Measurements from ENCODE around the gene STOX1.
"Not testable (repeated sequence)": the region's sequence is repeated elsewhere in the genome, so short reads cannot be mapped to it uniquely, and the experiment has no call there.

STOX1 gene

GRCh38 chr10:68813559-68813958, 13.8 kb upstream of the STOX1 start:
- H3K4me3 ChIP-seq (ENCODE audit: low read depth, low read length), result no peak overlapping the region
- TF ChIP-seq CTCF (IDR thresholded peaks at IDR 0.05; ENCODE audit: low read depth, low read length), result no peak

- TF ChIP-seq CTCF (IDR thresholded peaks at IDR 0.05; ENCODE audit: low read depth, low read length), result no peak
- no peak overlapping the region for H3K4me3 ChIP-seq (ENCODE audit: low read depth, low read length)
Measured at GRCh38 chr10:68816796-68817412, 10.4 kb upstream of the STOX1 start.

DNA sequence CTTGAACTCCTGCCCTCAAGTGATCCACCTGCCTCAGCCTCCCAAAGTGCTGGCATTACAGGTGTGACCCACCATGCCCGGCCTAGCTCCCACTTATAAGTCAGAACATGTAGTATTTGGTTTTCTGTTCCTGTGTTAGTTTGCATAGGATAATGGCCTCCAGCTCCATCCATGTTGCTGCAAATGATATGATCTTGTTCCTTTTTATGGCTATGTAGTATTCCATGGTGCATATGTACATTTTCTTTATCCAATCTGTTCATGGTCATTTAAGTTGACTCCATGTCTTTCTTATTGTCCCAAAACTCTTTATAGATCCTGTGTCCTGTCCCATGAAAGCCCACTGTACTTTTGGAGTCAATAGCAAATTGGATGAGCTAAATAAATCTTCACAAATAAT, 7.0 kb upstream of the STOX1 start:
- not testable (repeated sequence) for H3K4me3 ChIP-seq (ENCODE audit: low read depth, low read length)

- H3K4me3 ChIP-seq (ENCODE audit: low read depth, low read length), result not testable (repeated sequence)
Measured at GRCh38 chr10:68822626-68823025, 4.7 kb upstream of the STOX1 start.

DNA sequence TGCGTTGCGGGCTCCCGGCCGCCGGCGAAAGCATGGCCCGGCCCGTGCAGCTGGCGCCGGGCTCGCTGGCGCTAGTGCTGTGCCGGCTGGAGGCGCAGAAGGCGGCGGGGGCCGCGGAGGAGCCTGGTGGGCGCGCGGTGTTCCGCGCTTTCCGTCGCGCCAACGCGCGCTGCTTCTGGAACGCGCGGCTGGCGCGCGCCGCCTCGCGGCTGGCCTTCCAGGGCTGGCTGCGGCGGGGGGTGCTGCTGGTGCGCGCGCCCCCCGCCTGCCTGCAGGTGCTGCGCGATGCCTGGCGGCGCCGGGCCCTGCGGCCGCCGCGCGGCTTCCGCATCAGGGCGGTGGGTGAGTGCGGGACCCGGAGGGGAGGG, 245 bp downstream of the STOX1 start:
- not testable (repeated sequence) for H3K4me3 ChIP-seq (ENCODE audit: low read depth, low read length)

DNA sequence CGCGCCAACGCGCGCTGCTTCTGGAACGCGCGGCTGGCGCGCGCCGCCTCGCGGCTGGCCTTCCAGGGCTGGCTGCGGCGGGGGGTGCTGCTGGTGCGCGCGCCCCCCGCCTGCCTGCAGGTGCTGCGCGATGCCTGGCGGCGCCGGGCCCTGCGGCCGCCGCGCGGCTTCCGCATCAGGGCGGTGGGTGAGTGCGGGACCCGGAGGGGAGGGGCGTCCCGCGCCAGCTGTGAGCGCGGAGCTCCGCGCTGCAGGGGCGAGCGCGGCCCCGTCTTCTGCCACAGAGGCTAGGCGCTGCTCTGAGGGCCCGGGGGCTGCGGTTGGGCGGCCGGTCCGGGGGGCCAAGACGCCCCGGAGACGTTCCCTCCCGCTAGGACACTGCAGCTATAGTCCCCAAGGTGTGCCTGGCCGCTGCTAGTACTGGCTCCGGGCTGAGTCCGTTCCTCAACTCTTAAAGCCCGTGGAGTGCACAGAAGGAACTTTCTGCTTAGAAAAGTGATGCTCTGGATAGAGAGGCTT, 811 bp downstream of the STOX1 start:
- peak overlapping the region; percentile 33 for H3K4me3 ChIP-seq (ENCODE audit: low read depth, low read length)

DNA sequence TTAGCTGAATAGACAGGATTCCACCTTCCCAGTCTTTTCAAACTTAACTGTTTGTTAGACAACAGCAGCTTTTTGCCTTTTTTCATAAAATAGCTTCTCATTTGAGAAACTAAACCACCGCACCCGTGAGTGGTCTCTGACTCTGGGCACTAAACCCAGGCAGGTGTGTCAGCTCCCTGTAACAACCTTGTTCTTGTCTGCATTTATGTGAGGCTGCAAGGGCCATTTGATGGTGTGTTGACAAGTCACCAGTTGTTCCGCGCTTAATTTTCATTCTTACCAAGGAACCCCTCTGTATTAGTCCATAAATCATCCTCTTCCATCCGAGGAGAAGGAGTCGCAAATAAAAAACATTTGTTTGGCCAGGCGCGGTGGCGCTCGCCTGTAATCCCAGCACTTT, 1.5 kb downstream of the STOX1 start:
- TF ChIP-seq CTCF (IDR thresholded peaks at IDR 0.05; ENCODE audit: low read depth, low read length), result no peak
- no peak overlapping the region for H3K4me3 ChIP-seq (ENCODE audit: low read depth, low read length)

DNA sequence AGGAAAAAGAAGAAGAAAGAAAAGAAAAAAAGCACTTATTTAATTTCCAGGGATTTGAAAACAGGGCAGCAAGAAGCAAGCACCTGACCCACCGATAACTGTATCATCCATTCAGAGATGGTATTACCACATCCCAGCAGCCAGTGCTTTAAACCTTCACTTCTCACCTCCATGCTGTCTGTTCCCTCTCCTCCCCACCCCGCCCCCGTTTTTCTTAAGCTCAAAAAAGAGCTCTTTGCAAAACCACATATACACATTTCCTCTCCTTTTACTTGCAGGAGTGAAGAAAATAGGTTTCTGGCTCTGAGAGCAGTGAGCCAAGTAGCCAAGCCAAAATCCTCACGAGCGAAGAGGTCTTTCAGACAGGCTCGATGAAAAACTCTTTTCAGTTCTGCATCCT, 2.2 kb downstream of the STOX1 start:
- no peak for TF ChIP-seq CTCF (IDR thresholded peaks at IDR 0.05; ENCODE audit: low read depth, low read length)
- no peak overlapping the region for H3K4me3 ChIP-seq (ENCODE audit: low read depth, low read length)

GRCh38 chr10:68829952-68830351, 2.6 kb downstream of the STOX1 start:
- TF ChIP-seq CTCF (IDR thresholded peaks at IDR 0.05; ENCODE audit: low read depth, low read length), result no peak
- no peak overlapping the region for H3K4me3 ChIP-seq (ENCODE audit: low read depth, low read length)
